ENCODE measurements around the gene LLCFC1.

Gene LLCFC1

DNA sequence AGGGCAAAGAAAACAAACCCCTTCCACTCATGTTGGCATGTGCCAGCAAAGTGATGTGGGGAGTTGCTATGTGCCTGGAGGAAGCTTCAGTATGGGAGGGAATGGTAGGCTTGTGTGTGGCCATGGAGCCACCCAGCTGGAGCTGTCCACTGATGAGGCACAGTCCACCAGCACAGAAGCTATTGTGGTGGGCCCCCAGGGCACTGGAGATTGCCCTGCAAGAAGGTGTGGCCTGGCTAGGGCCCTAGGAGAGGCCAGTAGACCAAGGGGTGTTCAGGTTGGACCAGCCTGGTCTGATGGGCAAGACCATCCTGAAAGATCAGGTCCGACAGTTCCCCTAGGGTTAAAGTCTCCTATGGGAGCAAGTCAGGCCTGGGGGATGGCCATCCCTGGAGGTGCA is 45.0 kb downstream of the LLCFC1 start:
- DNase-seq (ENCODE audit: low read depth in 3 of 3) = no peak
